HepG2 (cell line): Measurements from ENCODE around the gene RNF222. TPM values are rescaled to one million over a fixed set of nuclear protein-coding genes. Genes with fewer than 3 reads are reported as not detected.

Experiments
- ATAC-seq: fragments of 200-7000 bp; cut with Tn5 transposase; 3 replicates; pipeline ENCODE4 v1.9.1; 2020; ENCODE audit warnings: mild to moderate bottlenecking, moderate library complexity
- BruUV-seq: library from RNA; stranded (reverse); fragments of 400-500 nt; replicated peaks from 2 replicates; lab custom pipeline; 2021; lab: Mats Ljungman, UMichigan
- CTCF ChIA-PET: fragments of 300-600 bp; formaldehyde crosslinking; extraction: SDS; loops from one replicate; lab custom pipeline; 2021; ENCODE audit warnings: low total read pairs, inconsistent platforms, low intra/inter-chr PET ratio; lab: Yijun Ruan, JAX
- POLR2A ChIA-PET: fragments of 350-600 bp; sonication (Branson Sonifier 250); formaldehyde crosslinking; loops from one replicate; lab custom pipeline; 2020; ENCODE audit warnings: antibody characterized with exemption, inconsistent platforms; lab: Yijun Ruan, JAX
- DNase-seq: peaks from one replicate; pipeline ENCODE4 v3.0.0-alpha.2; 2015; ENCODE audit warnings: low spot score
- FAIRE-seq: peaks from 3 replicates; lab custom pipeline; 2011; peaks lifted over from hg19 to GRCh38; lab: Jason Lieb, UNC
- H2AFZ ChIP-seq: one replicate; pipeline ENCODE4 v1.6.1; 2011; ENCODE audit warnings: low read length, inconsistent platforms
- H3K27ac ChIP-seq: fragments of 300-600 bp; 3 replicates; pipeline ENCODE4 v1.8.0; 2011; ENCODE audit warnings: mixed run types, mild to moderate bottlenecking, mixed read lengths, low read length, inconsistent platforms; ENCODE audit not compliant: insufficient read depth; ENCODE audit errors: extremely low read length
- H3K27me3 ChIP-seq, 2 experiments: fragments of 200-600 bp in 1 of 2; 2 replicates in 1 of 2; 3 replicates in 1 of 2; pipeline versions ENCODE4 v1.6.0 to v1.8.0; 2011; ENCODE audit warnings: low read length in 2 of 2, mild to moderate bottlenecking in 2 of 2, moderate library complexity in 2 of 2, inconsistent platforms in 1 of 2; ENCODE audit not compliant: insufficient read depth in 2 of 2, control insufficient read depth in 1 of 2
- H3K36me3 ChIP-seq, 2 experiments: fragments of 200-600 bp in 1 of 2; replicated peaks in 1 of 2; 2 replicates in 1 of 2; 3 replicates in 1 of 2; pipeline versions ENCODE4 v1.5.1 to v1.8.0; 2011; ENCODE audit warnings: low read length in 2 of 2, inconsistent platforms in 1 of 2; ENCODE audit not compliant: insufficient read depth in 2 of 2, control insufficient read depth in 1 of 2
- H3K4me1 ChIP-seq: 2 replicates; pipeline ENCODE4 v1.5.1; 2012; ENCODE audit warnings: low read length, inconsistent platforms; ENCODE audit not compliant: insufficient read depth
- H3K4me2 ChIP-seq: 2 replicates; pipeline ENCODE4 v1.6.0; 2011; ENCODE audit warnings: low read depth, low read length, inconsistent platforms
- H3K4me3 ChIP-seq, 3 experiments: fragments of 200-600 bp in 1 of 3; sonication (generic), shearing (Covaris generic) in 1 of 3; replicated peaks in 1 of 3; 2 replicates each; pipeline ENCODE4 v1.5.1; 2011 to 2016; ENCODE audit warnings: low read length in 3 of 3, inconsistent platforms in 2 of 3, low read depth in 2 of 3, mild to moderate bottlenecking in 2 of 3, control low read depth in 1 of 3, mixed read lengths in 1 of 3; ENCODE audit not compliant: insufficient read depth in 1 of 3
- H3K79me2 ChIP-seq: one replicate; pipeline ENCODE4 v1.6.1; 2011; ENCODE audit warnings: low read length, inconsistent platforms; ENCODE audit not compliant: insufficient read depth
- H3K9ac ChIP-seq: 2 replicates; pipeline ENCODE4 v1.6.0; 2011; ENCODE audit warnings: mild to moderate bottlenecking, low read depth, low read length, inconsistent platforms; ENCODE audit not compliant: insufficient read depth
- H3K9me3 ChIP-seq: 2 replicates; pipeline ENCODE4 v1.5.1; 2012; ENCODE audit warnings: mild to moderate bottlenecking, low read length
- H4K20me1 ChIP-seq: 2 replicates; pipeline ENCODE4 v1.6.0; 2011; ENCODE audit warnings: inconsistent platforms, mild to moderate bottlenecking, low read length, moderate library complexity; ENCODE audit not compliant: insufficient read depth
- BATF2 ChIP-seq: sonication (generic); formaldehyde crosslinking; IDR thresholded peaks from 2 replicates; pipeline ENCODE4 v1.8.0; 2022; ENCODE audit warnings: mild to moderate bottlenecking, missing genetic modification reagents, moderate library complexity
- BCL6 ChIP-seq: IDR thresholded peaks from 2 replicates; pipeline ENCODE4 v1.6.1; 2016; ENCODE audit warnings: missing genetic modification reagents, missing compliant biosample characterization
- FOXK2 ChIP-seq: fragments of 450-650 bp; IDR thresholded peaks from 2 replicates; pipeline ENCODE4 v1.6.1; 2016
- JUND ChIP-seq: sonication (generic); formaldehyde crosslinking; IDR thresholded peaks from 2 replicates; pipeline ENCODE4 v1.8.0; 2022; ENCODE audit warnings: mild to moderate bottlenecking, missing genetic modification reagents
- NAIF1 ChIP-seq: sonication (generic); formaldehyde crosslinking; IDR thresholded peaks from 2 replicates; pipeline ENCODE4 v1.5.0; 2020; ENCODE audit warnings: mild to moderate bottlenecking, missing genetic modification reagents, borderline replicate concordance
- POLR2AphosphoS5 ChIP-seq: IDR thresholded peaks from 2 replicates; pipeline ENCODE4 v1.6.1; 2012; ENCODE audit warnings: low read depth, low read length
- RAD21 ChIP-seq: fragments of 450-650 bp; formaldehyde crosslinking; IDR thresholded peaks from 2 replicates; pipeline ENCODE4 v1.5.0; 2020; ENCODE audit warnings: mild to moderate bottlenecking
- SOX6 ChIP-seq, 2 experiments: fragments of 450-650 bp in 1 of 2; sonication (generic) in 1 of 2; formaldehyde crosslinking in 1 of 2; IDR thresholded peaks; 2 replicates each; pipeline versions ENCODE4 v1.4.0 to v1.6.1; 2017 to 2020; ENCODE audit warnings: antibody characterized with exemption in 1 of 2, mild to moderate bottlenecking in 1 of 2, missing genetic modification reagents in 1 of 2
- YY1 ChIP-seq: IDR thresholded peaks from 2 replicates; pipeline ENCODE4 v1.6.1; 2011; ENCODE audit warnings: low read length, low read depth, moderate library complexity, mild to moderate bottlenecking; ENCODE audit not compliant: insufficient read depth, insufficient replicate concordance
- ZIK1 ChIP-seq: sonication (generic); formaldehyde crosslinking; IDR thresholded peaks from 2 replicates; pipeline ENCODE4 v1.5.0; 2020; ENCODE audit warnings: mild to moderate bottlenecking, low read depth, missing genetic modification reagents, borderline replicate concordance
- ZNF30 ChIP-seq: sonication (generic); formaldehyde crosslinking; IDR thresholded peaks from 2 replicates; pipeline ENCODE4 v1.5.0; 2020; ENCODE audit warnings: mild to moderate bottlenecking, missing genetic modification reagents
- ZNF318 ChIP-seq: sonication (generic); formaldehyde crosslinking; IDR thresholded peaks from 2 replicates; pipeline ENCODE4 v1.4.0; 2020; ENCODE audit warnings: mild to moderate bottlenecking, missing genetic modification reagents
- ZNF543 ChIP-seq: sonication (generic); formaldehyde crosslinking; IDR thresholded peaks from 2 replicates; pipeline ENCODE4 v1.4.0; 2020; ENCODE audit warnings: mild to moderate bottlenecking, missing genetic modification reagents
- ZNF629 ChIP-seq: sonication (generic); formaldehyde crosslinking; conservative IDR thresholded peaks from 2 replicates; pipeline ENCODE4 v1.5.0; 2020; ENCODE audit warnings: missing genetic modification reagents
- ZNF670 ChIP-seq: sonication (generic); formaldehyde crosslinking; IDR thresholded peaks from 2 replicates; pipeline ENCODE4 v1.8.0; 2022; ENCODE audit warnings: mild to moderate bottlenecking, missing genetic modification reagents, borderline replicate concordance
- WGBS: methylation state at CpG from one replicate; pipeline ENCODE4 v1.1.6; 2017; ENCODE audit warnings: low lambda C conversion rate; 5-methylcytosine and 5-hydroxymethylcytosine counted together
- in situ Hi-C: cut with HindIII; loops from 2 replicates; pipeline ENCODE4 v1.10.0; 2017; ENCODE audit warnings: low pct_unique_long_range_greater_than_20kb; ENCODE audit not compliant: extremely low pct_ligation_motif_present
- intact Hi-C: fragments of 100-400 bp; cut with micrococcal nuclease; formaldehyde crosslinking; loops from one replicate; pipeline ENCODE4 v1.10.0; 2022; ENCODE audit not compliant: unreplicated experiment
- polyA plus RNA-seq, 8 experiments: library from polyadenylated mRNA; depleted of rRNA in 3 of 8; stranded (reverse) in 7 of 8; unstranded in 1 of 8; fragments of >200 nt; fragmentation: Illumina TruSeq in 4 of 8; extraction: Trizol in 4 of 8; gene quantifications; 2 replicates each; pipeline versions ENCODE4 v1.2.1 to v1.2.3, GENCODE V29; 2011 to 2016; ENCODE audit warnings: low read depth in 4 of 8, missing spikeins in 1 of 8, mixed read lengths in 1 of 8; ENCODE audit not compliant: insufficient read depth in 1 of 8
- total RNA-seq, 5 experiments: library from RNA; depleted of rRNA; stranded (reverse); fragments of >200 nt; fragmentation: Illumina TruSeq; extraction: Trizol; gene quantifications; 2 replicates each; pipeline ENCODE4 v1.2.3, GENCODE V29; 2016; ENCODE audit warnings: low read depth in 1 of 5

The RNF222 gene
- total and polyA plus RNA-seq, 2 of the 13 experiments (the other 11 are each of a cell fraction or from before 2014, with no cell fraction given): not detected

DNA sequence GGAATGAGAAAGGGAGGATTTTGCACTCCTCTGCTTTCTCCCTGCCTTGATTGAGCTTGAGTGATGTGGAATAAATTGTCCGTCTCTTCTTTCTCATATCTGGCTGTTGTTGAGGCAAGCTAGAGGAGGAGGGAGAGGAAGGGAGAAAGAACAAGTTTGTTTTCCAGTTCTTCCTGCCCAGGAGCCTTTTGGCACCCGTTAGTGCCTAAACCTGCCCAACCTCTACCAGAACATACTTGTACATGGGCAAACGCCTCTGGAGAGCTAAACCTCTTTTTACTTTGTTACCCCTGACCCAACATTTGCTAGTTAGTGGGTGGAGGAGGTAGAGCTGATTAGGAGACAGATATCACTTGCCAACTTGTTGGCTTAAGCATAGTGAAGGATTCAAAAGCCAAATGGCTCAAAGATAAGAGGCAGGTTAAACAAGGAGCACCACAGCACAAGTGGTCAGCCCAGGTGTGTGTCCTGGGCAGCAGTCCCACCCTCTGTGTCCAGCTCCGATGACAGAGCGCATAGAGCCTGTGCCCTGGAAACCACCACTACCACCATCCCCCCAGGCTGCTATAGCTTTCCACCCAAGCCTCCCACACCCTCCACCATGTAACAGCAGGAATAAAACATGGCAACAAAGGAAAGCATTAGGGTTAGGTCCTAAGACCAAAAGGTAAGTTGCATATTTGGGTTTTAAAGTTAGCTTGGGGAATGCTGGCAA lies 51.5 kb downstream of the RNF222 start:
- H2AFZ ChIP-seq: no peak overlapping the region
- ATAC-seq: no peak; the same call in 2 of the 3 replicates
- H3K27ac ChIP-seq: no peak overlapping the region
- no peaks in the 10 kb centered on the region for H3K79me2 ChIP-seq
- H3K9me3 ChIP-seq: no peaks in the 10 kb centered on the region
- H3K4me3 ChIP-seq: no peak overlapping the region
- H3K4me2 ChIP-seq: no peak overlapping the region
- H4K20me1 ChIP-seq: no peaks in the 10 kb centered on the region
- no peaks in the 10 kb centered on the region for H3K4me1 ChIP-seq
- H3K27me3 ChIP-seq: peaks cover 0 to 19% of the 10 kb centered on the region in 2 experiments; a peak in 3 of 5 replicates
- in situ Hi-C loops (no loop called here), intact Hi-C loops (no loop called here)
- no peak for FAIRE-seq
- no peak for DNase-seq
- TF ChIP-seq POLR2AphosphoS5 (no peak), ZNF629 (CRISPR knock-in tag) (no peak), YY1 (no peak), BCL6 (CRISPR knock-in tag) (no peak), RAD21 (no peak), NAIF1 (CRISPR knock-in tag) (no peak), JUND (CRISPR knock-in tag) (no peak), FOXK2 (no peak), ZNF318 (no peak), ZIK1 (CRISPR knock-in tag) (no peak), ZNF543 (CRISPR knock-in tag) (no peak), SOX6 (IDR thresholded peaks at IDR 0.05) (no peak), SOX6 (CRISPR knock-in tag; IDR thresholded peaks at IDR 0.05) (no peak), ZNF670 (CRISPR knock-in tag) (no peak), ZNF30 (CRISPR knock-in tag) (no peak), BATF2 (CRISPR knock-in tag) (no peak)
- WGBS: 20% methylated on average over 5 of the region's 5 CpGs
- POLR2A ChIA-PET: no interaction called here
- no TSS peak for BruUV-seq
- H3K9ac ChIP-seq: no peak overlapping the region
- no peaks in the 10 kb centered on the region for H3K36me3 ChIP-seq
- CTCF ChIA-PET: no interaction called here
